Measurements from ENCODE around the gene PRMT9.

DNA sequence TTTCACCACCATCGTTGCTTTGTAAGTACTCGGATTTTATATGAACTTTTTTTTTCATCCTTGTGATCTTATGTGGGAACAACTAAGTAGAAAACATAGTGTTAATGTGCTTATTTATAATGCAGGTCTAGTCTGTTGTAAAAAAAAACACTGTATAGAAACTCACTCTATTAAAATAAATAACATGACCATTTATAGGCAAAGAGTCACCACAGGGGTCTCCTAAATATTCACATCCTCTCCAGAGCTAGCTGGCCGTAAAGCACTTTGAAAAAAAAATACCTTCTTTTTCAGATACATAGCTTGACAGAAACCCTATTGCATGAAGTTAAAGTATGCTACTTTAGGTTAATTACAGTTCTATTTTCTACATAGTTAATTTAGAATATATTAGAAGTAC, 55.5 kb downstream of the PRMT9 start:
- TF ChIP-seq EZH2 (IDR thresholded peaks at IDR 0.05; ENCODE audit: low read length) = no peak
- TF ChIP-seq, protein P1, sequence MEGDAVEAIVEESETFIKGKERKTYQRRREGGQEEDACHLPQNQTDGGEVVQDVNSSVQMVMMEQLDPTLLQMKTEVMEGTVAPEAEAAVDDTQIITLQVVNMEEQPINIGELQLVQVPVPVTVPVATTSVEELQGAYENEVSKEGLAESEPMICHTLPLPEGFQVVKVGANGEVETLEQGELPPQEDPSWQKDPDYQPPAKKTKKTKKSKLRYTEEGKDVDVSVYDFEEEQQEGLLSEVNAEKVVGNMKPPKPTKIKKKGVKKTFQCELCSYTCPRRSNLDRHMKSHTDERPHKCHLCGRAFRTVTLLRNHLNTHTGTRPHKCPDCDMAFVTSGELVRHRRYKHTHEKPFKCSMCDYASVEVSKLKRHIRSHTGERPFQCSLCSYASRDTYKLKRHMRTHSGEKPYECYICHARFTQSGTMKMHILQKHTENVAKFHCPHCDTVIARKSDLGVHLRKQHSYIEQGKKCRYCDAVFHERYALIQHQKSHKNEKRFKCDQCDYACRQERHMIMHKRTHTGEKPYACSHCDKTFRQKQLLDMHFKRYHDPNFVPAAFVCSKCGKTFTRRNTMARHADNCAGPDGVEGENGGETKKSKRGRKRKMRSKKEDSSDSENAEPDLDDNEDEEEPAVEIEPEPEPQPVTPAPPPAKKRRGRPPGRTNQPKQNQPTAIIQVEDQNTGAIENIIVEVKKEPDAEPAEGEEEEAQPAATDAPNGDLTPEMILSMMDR (optimal IDR thresholded peaks at IDR 0.05 in 1 of 3, IDR thresholded peaks at IDR 0.05 in 1 of 3, conservative IDR thresholded peaks at IDR 0.05 in 1 of 3; ENCODE audit: extremely low read depth in 1 of 3, insufficient read depth in 2 of 3, low read length in 3 of 3) = no peak

Measured in keratinocyte (primary cell).